D721Med (cell line): ENCODE measurements around the gene EEPD1.
A peak's percentile ranks its signal among the peaks of the same experiment; 100 is the strongest.
"Not testable (repeated sequence)": the region's sequence is repeated elsewhere in the genome, so short reads cannot be mapped to it uniquely, and the experiment has no call there.

Source experiments
- DNase-seq: peaks from one replicate; pipeline ENCODE4 v3.0.0; 2011; ENCODE audit warnings: low spot score; ENCODE audit not compliant: insufficient read length
- FAIRE-seq: peaks from 2 replicates; lab custom pipeline; 2011; peaks lifted over from hg19 to GRCh38; lab: Jason Lieb, UNC
- TF ChIP-seq, protein P1 (sequence below): IDR thresholded peaks from 2 replicates; pipeline ENCODE4 v1.5.1; 2012; ENCODE audit warnings: mild to moderate bottlenecking, control low read depth; ENCODE audit not compliant: insufficient read depth; ENCODE audit errors: missing control alignments

EEPD1 gene

DNA sequence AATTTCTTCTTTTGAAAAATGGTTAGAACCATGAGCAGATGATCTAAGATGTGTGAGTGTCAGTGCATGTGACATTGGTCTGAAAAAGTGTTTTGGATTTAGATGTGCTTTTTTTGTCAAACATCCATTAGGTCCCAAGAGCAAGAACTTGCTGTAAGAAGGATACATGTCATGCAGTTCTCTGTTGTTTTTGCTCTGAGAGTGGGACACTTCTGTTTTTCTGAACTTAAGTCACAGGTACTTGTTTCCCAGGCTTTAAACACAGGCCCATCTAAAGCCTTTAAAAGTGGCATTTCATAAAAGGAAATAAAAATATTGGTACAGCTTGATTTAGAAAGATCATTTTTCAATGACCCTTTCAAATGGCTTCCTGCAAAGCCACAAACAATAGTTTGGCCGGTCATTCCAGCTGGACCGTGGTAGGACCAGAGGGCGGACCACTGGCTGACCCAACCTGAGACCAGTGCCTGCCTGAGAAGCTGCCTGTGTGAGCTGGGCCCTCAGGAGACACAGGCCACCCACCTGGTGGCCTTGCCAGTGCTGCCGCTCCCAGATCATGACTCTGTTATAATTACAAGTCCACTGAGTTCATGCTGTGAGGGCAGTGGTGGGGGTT is 92.7 kb downstream of the EEPD1 start:
- TF ChIP-seq, protein P1, sequence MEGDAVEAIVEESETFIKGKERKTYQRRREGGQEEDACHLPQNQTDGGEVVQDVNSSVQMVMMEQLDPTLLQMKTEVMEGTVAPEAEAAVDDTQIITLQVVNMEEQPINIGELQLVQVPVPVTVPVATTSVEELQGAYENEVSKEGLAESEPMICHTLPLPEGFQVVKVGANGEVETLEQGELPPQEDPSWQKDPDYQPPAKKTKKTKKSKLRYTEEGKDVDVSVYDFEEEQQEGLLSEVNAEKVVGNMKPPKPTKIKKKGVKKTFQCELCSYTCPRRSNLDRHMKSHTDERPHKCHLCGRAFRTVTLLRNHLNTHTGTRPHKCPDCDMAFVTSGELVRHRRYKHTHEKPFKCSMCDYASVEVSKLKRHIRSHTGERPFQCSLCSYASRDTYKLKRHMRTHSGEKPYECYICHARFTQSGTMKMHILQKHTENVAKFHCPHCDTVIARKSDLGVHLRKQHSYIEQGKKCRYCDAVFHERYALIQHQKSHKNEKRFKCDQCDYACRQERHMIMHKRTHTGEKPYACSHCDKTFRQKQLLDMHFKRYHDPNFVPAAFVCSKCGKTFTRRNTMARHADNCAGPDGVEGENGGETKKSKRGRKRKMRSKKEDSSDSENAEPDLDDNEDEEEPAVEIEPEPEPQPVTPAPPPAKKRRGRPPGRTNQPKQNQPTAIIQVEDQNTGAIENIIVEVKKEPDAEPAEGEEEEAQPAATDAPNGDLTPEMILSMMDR: no peak
- no peak for DNase-seq
- peak; percentile 38 for FAIRE-seq

DNA sequence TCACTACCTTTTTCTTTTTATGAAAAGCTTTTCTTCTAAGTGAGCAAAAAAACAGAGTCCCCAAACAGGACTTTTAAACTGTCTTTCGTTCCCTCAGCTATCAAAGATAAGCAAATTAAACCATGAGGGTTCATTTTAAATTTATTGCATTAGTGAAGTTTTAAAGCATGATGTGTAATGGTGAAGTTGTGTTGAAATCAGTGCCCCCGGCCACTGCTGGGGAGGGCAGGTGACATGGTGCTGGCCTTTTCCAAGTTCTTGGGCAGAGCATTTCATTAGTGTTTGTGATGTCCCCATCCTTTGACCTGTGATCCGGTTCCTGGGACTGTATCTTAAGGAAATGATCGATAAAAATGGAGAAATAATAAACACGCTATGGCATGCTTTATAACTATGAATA is 96.0 kb downstream of the EEPD1 start:
- DNase-seq: no peak
- no peak for FAIRE-seq
- TF ChIP-seq, protein P1: no peak

DNA sequence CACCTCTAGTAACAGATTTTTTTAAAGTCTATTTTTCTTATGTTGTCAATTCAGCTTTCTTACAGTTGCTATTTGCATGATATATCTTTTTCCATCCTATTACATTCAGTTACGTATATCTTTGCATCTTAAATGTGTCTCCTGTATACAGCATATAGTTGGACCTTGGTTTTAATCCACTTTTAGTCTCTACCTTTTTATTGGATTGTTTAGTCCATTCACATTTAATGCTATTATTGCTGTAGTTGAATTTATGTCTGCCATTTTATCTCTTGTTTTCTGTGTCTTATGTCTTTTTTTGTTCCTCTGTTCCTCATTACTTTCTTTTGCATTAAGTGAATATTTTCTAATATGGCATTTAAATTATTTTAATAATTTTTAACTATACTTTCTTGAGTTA is 100.6 kb downstream of the EEPD1 start:
- DNase-seq (no peak), FAIRE-seq (no peak)
- TF ChIP-seq, protein P1: no peak

DNA sequence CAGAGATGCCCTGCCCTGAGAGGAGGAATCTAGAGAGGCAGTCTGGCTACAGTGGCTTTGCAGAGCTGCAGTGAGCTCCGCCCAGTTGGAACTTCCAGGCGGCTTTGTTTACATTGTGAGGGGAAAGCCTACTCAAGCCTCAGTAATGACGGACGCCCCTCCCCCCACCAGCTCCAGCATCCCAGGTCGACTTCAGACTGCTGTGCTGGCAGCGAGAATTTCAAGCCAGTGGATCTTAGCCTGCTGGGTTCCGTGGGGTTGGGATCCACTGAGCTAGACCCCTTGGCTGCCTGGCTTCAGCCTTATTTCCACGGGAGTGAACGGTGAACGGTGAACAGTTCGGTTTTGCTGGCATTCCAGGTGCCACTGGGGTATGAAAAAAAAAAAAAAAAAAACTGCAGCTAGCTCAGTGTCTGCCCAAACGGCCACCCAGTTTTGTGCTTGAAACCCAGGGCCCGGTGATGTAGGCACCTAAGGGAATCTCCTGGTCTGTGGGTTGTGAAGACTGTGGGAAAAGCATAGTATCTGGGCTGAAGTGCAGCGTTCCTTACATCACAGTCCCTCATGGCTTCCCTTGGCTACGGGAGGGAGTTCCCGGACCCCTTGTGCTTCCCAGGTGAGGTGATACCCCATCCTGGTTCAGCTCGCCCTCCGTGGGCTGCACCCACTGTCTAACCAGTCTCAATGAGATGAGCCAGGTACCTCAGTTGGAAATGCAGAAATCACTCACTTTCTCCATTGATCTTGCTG is 105.6 kb downstream of the EEPD1 start:
- not testable (repeated sequence) for FAIRE-seq, DNase-seq

DNA sequence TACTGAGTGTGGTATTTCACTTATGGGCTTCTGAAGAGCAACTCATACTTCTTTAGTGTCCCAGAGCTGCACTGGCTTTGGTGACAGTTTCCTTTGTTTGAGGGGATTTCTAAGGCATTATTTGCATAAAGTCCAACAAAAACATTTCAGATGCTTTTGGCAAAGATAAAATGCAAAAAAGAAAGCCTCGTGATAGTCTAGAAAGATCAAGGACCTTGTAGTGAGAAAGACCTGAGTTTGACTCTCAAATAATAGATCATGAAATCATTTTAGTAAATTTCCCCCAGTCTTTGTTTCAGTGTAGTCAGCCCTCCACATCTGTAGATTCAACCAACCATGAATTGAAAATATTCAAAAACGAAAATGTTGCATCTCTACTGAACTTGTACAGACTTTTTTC is 107.4 kb downstream of the EEPD1 start:
- DNase-seq (no peak), FAIRE-seq (no peak)
- TF ChIP-seq, protein P1: no peak

DNA sequence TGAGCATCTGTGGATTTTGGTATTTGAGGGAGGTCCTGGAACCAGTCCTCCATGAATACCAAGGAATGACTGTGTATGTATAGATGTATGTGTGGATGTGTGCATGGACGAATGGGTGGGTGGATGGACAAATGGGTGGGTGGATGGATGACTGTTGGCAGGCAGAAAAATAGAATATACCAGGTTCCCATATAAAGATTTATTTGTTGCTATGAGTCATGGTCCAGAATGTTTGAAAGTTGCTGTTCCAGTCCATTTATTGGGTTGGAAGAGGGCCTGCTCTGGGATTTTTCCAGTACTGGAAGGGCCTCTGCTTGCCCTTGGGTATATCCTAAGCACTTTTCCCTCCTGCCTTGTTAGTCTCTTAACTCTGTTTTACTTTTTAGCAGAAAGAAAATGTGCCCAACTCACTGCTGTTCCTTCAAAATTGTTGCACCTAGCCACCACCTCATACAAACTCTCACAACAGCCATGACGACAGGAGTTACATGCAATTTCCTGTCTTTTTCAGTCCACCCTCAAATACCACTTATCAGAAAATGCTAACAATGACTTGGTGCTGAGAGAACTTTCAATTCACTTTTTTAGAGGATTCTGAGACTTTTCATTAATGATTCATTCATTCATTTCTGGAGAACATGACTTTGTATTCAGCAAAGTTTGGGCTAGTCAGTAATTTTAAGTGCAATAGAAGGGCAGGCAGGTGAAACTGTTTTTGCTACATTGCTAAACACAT is 108.1 kb downstream of the EEPD1 start:
- FAIRE-seq (no peak), DNase-seq (no peak)
- TF ChIP-seq, protein P1: no peak

DNA sequence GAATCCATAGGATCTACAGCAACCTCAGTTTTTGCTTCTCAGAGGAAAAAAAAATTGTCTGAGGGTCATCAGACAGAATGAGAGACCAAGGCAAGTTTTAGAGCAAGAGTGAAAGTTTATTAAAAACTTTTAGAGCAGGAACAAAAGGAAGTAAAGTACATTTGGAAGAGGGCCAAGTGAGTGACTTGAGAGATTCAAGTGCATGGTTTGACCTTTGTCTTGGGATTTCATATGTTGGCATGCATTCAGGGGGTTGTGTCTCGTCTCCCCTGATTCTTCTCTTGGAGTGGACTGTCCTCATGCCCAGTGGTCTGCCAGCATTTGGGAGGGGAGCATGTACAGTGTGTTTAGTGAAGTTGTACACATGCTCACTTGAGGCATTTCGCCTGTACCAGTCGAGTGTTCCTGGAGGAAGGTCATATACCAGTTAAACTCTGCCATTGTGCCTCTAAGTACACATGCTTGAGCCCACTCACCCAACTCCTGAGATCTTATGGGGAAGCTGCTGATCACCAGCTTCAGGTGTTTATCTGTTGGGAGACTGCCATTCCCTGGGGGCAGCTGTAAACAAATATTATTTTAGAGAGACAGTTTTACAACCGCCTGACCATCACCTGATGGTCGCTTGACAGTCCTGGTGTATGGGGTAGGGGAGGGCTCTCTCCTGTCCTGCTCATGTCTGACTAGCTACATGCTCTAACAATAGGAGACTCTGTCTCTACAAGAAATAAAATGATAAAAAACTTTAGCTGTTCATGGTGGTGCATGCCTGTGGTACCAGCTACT is 109.4 kb downstream of the EEPD1 start:
- FAIRE-seq: no peak
- DNase-seq: no peak
- TF ChIP-seq, protein P1: no peak
